Neural cell (in vitro differentiated cells): ENCODE data around the gene BMPR1B. TPM values are rescaled to one million over a fixed set of nuclear protein-coding genes. Genes with fewer than 3 reads are reported as not detected.

Source experiments
- H2AFZ ChIP-seq: fragments of 200-600, 300-800 bp; sonication (generic), shearing (Covaris generic); 2 replicates; pipeline ENCODE4 v1.6.0; 2014; ENCODE audit warnings: low read depth, mild to moderate bottlenecking, antibody characterized with exemption, low read length, moderate library complexity
- H3F3A ChIP-seq: fragments of 200-600 bp; shearing (Covaris generic); 2 replicates; pipeline ENCODE4 v1.6.1; 2016; ENCODE audit warnings: mild to moderate bottlenecking, moderate library complexity, mixed read lengths, antibody characterized with exemption, low read length; ENCODE audit not compliant: insufficient read depth, poor library complexity, severe bottlenecking
- H3K27ac ChIP-seq: fragments of 200-600, 300-800 bp; sonication (generic), shearing (Covaris generic); 2 replicates; pipeline ENCODE4 v1.5.1; 2014; ENCODE audit warnings: mild to moderate bottlenecking, low read length, moderate library complexity
- H3K27me3 ChIP-seq: fragments of 300-800, 200-600 bp; sonication (generic), shearing (Covaris generic); 2 replicates; pipeline ENCODE4 v1.6.0; 2014; ENCODE audit warnings: mild to moderate bottlenecking, low read depth, low read length, moderate library complexity; ENCODE audit not compliant: insufficient read depth
- H3K36me3 ChIP-seq: fragments of 300-800, 200-600 bp; sonication (generic), shearing (Covaris generic); 2 replicates; pipeline ENCODE4 v1.5.1; 2014; ENCODE audit warnings: mild to moderate bottlenecking, antibody characterized with exemption, low read length, moderate library complexity; ENCODE audit not compliant: insufficient read depth
- H3K4me2 ChIP-seq: fragments of 300-800, 200-600 bp; sonication (generic), shearing (Covaris generic); 2 replicates; pipeline ENCODE4 v1.6.0; 2014; ENCODE audit warnings: mild to moderate bottlenecking, low read length
- H3K4me3 ChIP-seq: fragments of 300-800, 200-600 bp; sonication (generic), shearing (Covaris generic); 2 replicates; pipeline ENCODE4 v1.5.1; 2014; ENCODE audit warnings: mild to moderate bottlenecking, low read length, moderate library complexity
- H3K79me2 ChIP-seq: fragments of 200-600 bp; shearing (Covaris generic); replicated peaks from 2 replicates; pipeline ENCODE4 v1.6.0; 2014; ENCODE audit warnings: mild to moderate bottlenecking, low read length, moderate library complexity; ENCODE audit not compliant: insufficient read depth
- H3K9ac ChIP-seq: fragments of 300-800, 200-600 bp; sonication (generic), shearing (Covaris generic); 2 replicates; pipeline ENCODE4 v1.6.1; 2016; ENCODE audit warnings: mild to moderate bottlenecking, low read length, mixed read lengths
- H3K9me2 ChIP-seq: fragments of 200-600 bp; shearing (Covaris generic); 2 replicates; pipeline ENCODE4 v1.6.1; 2016; ENCODE audit warnings: mild to moderate bottlenecking, low read length, mixed read lengths; ENCODE audit not compliant: insufficient read depth
- H3K9me3 ChIP-seq: fragments of 200-600, 300-800 bp; sonication (generic), shearing (Covaris generic); 2 replicates; pipeline ENCODE4 v1.6.1; 2016; ENCODE audit warnings: mild to moderate bottlenecking, mixed run types, low read length, moderate library complexity, mixed read lengths
- H4K20me1 ChIP-seq: fragments of 200-600 bp; shearing (Covaris generic); 2 replicates; pipeline ENCODE4 v1.6.1; 2016; ENCODE audit warnings: mild to moderate bottlenecking, mixed run types; ENCODE audit not compliant: insufficient read depth
- CTCF ChIP-seq: fragments of 450-650 bp; IDR thresholded peaks from 2 replicates; pipeline ENCODE4 v1.5.1; 2014; ENCODE audit warnings: antibody characterized with exemption, mild to moderate bottlenecking, moderate library complexity; ENCODE audit not compliant: poor library complexity, severe bottlenecking
- EZH2 ChIP-seq: fragments of 200-600, 300-800 bp; shearing (Covaris generic), sonication (generic); IDR thresholded peaks from 2 replicates; pipeline ENCODE4 v1.6.1; 2014; ENCODE audit warnings: antibody characterized with exemption, low read length, borderline replicate concordance, mild to moderate bottlenecking; ENCODE audit not compliant: insufficient read depth, poor library complexity, severe bottlenecking
- MXI1 ChIP-seq: fragments of 450-650 bp; conservative IDR thresholded peaks from 2 replicates; pipeline ENCODE4 v1.6.1; 2014; ENCODE audit warnings: antibody characterized with exemption, mild to moderate bottlenecking; ENCODE audit not compliant: poor library complexity, severe bottlenecking
- POLR2AphosphoS5 ChIP-seq: IDR thresholded peaks from 2 replicates; pipeline ENCODE4 v1.6.1; 2012
- RAD21 ChIP-seq: fragments of 450-650 bp; conservative IDR thresholded peaks from 2 replicates; pipeline ENCODE4 v1.6.1; 2014; ENCODE audit warnings: antibody characterized with exemption, mild to moderate bottlenecking, moderate library complexity
- REST ChIP-seq: IDR thresholded peaks from 2 replicates; pipeline ENCODE4 v1.6.1; 2012; ENCODE audit warnings: borderline replicate concordance
- TAF1 ChIP-seq: IDR thresholded peaks from 2 replicates; pipeline ENCODE4 v1.6.1; 2012; ENCODE audit warnings: low read depth
- polyA plus RNA-seq: library from polyadenylated mRNA; depleted of rRNA; stranded (reverse); fragments of >200 nt; gene quantifications from 2 replicates; pipeline ENCODE4 v1.2.3, GENCODE V29; 2014

BMPR1B gene
- polyA plus RNA-seq, 1 donor from 2014 or later = 1.6 TPM

- no peak overlapping the region for H3K9ac ChIP-seq
- no peak overlapping the region for H2AFZ ChIP-seq
- no peaks in the 10 kb centered on the region for H3K36me3 ChIP-seq
- no peak overlapping the region for H3K4me2 ChIP-seq
- H3K27ac ChIP-seq = no peak overlapping the region
- no peaks in the 10 kb centered on the region for H3K9me2 ChIP-seq
- no peaks in the 10 kb centered on the region for H3F3A ChIP-seq
- no peaks in the 10 kb centered on the region for H4K20me1 ChIP-seq
- no peaks in the 10 kb centered on the region for H3K27me3 ChIP-seq
- no peaks in the 10 kb centered on the region for H3K79me2 ChIP-seq
- H3K4me3 ChIP-seq = no peak overlapping the region
- H3K9me3 ChIP-seq = no peaks in the 10 kb centered on the region
- TF ChIP-seq TAF1 = no peak
- TF ChIP-seq EZH2 = no peak
- TF ChIP-seq RAD21 = no peak
- TF ChIP-seq POLR2AphosphoS5 = no peak
- no peak for TF ChIP-seq MXI1
- no peak for TF ChIP-seq CTCF
Observed at GRCh38 chr4:94819371-94820168, 61.8 kb downstream of the BMPR1B start.

- H3K9me3 ChIP-seq = no peaks in the 10 kb centered on the region
Observed at GRCh38 chr4:94826206-94826605, 68.5 kb downstream of the BMPR1B start.

More at GRCh38 chr4:94826206-94826605, 68.5 kb downstream of the BMPR1B start:
- no peak overlapping the region for H3K9ac ChIP-seq
- H3K27me3 ChIP-seq = no peaks in the 10 kb centered on the region
- no peaks in the 10 kb centered on the region for H3K36me3 ChIP-seq
- no peak overlapping the region for H3K4me2 ChIP-seq
- H3K27ac ChIP-seq = no peak overlapping the region
- H3K79me2 ChIP-seq = no peaks in the 10 kb centered on the region
- H4K20me1 ChIP-seq = no peaks in the 10 kb centered on the region
- no peak overlapping the region for H2AFZ ChIP-seq
- no peak for TF ChIP-seq POLR2AphosphoS5
- no peak for TF ChIP-seq MXI1
- no peak for TF ChIP-seq REST
- no peaks in the 10 kb centered on the region for H3K9me2 ChIP-seq
- H3K4me3 ChIP-seq = no peak overlapping the region
- H3F3A ChIP-seq = peaks cover 3% of the 10 kb centered on the region
